Activated CD4-positive, alpha-beta T cell treated with anti-CD3 and anti-CD28 coated beads, Interleukin-2, amount 50 U/mL, for 48 hours (primary cell): Measurements from ENCODE around the gene HNRNPK.
"Not testable (repeated sequence)": the region's sequence is repeated elsewhere in the genome, so short reads cannot be mapped to it uniquely, and the experiment has no call there.

Experiments
- DNase-seq, 2 experiments: peaks; one replicate each; pipeline ENCODE4 v3.0.0-alpha.2; 2020

Gene HNRNPK

DNA sequence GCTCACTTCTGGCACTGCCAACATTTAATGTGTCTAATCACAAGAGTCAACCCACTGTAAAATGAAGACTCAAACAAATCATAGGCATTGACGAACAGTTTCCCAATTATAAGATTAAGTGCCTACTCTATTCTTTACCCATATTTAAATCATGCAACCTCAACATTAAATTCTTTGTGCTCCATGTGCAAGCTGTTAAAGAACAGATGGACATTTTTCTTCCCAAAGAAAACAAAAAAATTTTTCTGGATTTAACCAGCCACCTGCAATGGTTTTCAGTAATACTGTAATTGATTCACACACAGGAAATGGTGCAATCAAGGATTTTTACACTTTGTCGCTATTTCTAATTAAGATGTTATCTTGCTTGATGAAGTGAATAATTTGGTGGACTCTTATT is 3.6 kb downstream of the HNRNPK start:
- DNase-seq = no peak

- DNase-seq = no peak
Measured at GRCh38 chr9:83975300-83975699, 4.7 kb downstream of the HNRNPK start.

DNA sequence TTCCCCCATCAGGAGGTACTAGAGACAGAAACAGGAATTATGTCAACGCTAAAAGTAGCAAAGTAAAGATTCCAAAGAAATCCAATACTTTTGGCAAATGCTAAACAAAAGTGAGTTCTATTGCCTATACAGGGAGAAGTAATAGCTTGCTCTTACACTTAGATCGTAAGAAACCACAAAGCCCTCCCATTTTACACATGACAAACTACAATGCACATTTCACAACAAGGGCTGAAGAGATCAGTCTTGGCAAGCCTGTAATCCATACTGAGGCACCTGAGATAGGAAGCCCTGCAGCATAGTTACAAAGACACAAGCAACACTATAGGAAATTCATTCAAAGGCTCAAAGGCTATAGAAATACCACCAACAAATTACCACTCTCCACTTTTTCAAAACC is 7.7 kb downstream of the HNRNPK start:
- no peak for DNase-seq

- DNase-seq = no peak
Measured at GRCh38 chr9:83971485-83971884, 8.5 kb downstream of the HNRNPK start.

GRCh38 chr9:83969602-83970001 is 10.4 kb downstream of the HNRNPK start:
- DNase-seq = no peak

DNA sequence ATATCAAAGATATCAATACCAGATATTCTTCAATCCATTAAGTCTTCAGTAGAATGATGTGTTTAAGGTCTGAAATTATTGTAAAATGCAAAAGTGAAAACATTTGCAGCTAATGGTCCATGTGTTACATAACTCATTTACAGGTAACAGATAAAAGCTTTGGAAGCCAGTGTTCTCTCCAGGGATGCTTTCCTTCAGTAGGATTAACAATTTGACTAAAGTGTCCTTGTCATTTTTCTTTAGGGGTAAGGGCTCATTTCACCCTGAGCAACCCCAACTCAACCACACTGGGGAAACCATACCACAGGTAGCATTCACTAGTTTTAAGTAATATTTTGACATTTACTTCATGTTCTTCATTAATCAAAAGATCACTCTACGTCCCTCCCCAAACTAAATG is 12.9 kb downstream of the HNRNPK start:
- DNase-seq = no peak

GRCh38 chr9:83966209-83966582 is 13.8 kb downstream of the HNRNPK start:
- DNase-seq = no peak

DNA sequence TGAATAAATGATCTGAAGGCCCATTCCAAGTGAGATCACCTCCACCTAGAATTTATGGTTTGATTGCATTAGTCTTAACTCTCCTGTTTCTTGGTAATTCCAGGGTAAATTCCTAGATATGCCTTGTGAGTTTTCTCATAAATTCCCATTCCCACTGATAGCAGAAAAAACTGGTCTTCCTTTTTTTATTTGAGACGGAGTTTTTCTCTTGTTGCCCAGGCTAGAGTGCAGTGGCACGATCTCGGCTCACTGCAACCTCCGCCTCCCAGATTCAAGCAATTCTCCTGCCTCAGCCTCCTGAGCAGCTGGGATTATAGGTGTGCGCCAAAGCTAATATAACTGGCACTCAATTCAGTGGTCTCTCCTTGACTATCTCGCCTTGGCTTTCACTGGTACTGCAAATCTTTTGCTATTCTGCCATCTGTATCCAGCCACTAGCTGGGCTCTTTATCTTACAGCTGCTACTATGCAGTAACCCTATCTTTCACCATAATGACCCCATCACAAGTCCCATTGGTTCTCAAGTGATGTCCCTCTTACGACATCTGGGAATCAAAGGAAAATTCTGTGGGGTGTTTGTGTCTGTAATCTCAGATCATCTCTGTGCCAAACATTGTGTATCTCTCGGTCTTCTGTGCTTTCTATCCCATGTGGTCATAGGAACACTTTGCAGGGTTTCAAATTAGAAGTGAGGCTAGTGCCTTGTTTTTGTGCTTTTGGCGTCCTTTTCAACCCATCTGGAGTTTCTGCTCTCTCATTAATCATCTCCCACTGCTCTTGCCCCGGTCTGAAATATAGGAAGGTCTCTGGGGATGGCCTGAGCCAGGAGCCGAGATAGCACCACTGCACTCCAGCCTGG is 14.4 kb downstream of the HNRNPK start:
- DNase-seq = no peak

DNA sequence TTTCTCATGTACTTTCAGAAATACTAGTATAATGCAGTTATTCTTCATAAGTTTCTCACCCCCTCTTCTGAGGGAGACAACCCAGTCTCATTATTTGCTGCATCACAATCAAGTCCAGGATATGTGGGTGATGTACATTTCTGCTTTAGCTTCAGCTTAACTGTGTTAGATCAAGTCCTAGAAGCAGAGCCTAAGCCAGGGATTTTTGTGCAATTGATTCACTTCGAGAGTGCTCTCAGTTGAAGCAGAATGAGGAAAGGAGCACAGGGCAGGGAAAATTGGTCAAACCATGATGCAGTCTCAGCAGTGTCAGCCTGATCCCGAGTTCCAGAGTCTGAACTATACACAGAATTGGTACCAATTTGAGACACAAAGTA is 15.1 kb downstream of the HNRNPK start:
- no peak for DNase-seq

- no peak for DNase-seq
Measured at GRCh38 chr9:83962165-83962564, 17.9 kb downstream of the HNRNPK start.

DNA sequence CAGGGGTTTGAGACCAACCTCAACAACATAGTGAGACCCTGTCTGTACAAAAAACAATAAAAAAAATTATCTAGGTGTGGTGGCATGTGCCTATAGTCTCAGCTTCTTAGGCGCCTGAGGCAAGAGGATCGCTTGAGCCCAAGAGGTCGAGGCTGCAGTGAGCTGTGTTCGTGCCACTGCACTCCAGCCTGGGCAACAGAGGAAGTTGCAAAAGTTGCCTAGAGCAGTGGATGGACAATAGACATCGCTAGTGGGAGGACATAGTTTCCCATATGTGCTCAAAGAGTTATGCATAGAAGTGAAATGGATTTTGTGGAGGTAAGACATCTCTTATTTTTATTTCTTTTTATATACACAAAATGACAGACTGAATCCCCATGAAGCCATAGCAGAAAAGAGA is 19.0 kb downstream of the HNRNPK start:
- no peak for DNase-seq

DNA sequence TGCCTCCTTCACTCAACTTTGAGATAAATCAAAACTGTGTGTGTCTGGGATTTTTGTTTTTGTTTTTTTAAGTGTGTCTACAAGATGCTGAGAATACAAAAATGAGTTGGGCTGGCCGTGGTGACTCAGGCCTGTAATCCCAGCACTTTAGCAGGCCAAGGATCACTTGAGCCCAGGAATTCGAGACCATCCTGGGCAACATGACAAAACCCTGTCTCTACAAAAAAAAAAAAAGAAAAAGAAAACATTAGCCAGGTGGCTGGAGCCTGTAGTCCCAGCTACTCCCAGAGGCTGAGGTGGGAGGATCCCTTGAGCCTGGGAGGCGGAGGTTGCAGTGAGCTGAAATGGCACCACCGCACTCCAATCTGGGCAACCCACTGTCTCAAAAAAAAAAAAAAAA is 21.0 kb downstream of the HNRNPK start:
- no peak for DNase-seq

GRCh38 chr9:83957248-83957513 is 22.8 kb downstream of the HNRNPK start:
- no peak for DNase-seq

DNA sequence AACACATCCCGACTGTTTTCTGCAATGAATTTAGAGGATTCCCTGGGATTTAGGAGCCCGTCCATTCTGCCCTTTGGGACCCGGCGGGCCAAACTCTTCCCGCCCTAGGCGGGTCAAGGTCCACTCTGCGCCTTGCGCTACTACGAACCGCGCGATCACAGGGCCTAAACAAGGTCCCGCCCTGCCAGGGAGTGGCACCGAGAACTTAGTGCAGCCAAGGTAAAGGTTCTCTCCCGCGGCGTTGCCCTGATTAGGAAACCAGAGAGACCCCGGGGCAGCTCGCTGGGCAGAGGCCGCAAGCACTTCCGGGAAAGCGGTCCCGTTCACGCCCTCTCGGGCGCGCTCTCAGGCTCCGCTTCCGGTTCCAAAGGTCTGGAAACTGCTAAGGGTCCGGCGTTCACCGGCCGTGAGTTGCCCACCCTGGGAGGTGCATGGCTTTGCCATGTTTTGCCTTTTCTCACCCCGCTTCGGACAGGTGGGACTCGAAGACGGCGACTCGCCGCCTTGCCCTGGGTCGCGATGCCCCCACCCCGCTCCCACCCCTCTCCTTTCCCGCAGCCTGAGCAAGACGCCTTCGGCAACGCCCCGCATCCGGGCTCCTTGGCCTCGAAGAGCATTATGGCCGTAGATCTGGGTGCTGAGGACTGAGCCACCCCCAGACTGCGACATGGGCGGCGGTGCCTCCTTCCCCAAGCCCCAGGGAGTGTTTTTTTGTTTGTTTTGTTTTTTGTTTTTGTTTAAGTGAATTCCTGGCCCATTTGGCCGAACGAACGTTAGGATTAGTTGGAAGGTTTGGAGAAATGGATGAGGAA is 23.4 kb downstream of the HNRNPK start:
- DNase-seq = peak; percentile 72 to 80

GRCh38 chr9:83956086-83956435 is 24.0 kb downstream of the HNRNPK start:
- peak; percentile 45 to 57 for DNase-seq

GRCh38 chr9:83948096-83948495 is 31.9 kb downstream of the HNRNPK start:
- not testable (repeated sequence) for DNase-seq

GRCh38 chr9:83940590-83941303 is 39.3 kb downstream of the HNRNPK start:
- DNase-seq = no peak

DNA sequence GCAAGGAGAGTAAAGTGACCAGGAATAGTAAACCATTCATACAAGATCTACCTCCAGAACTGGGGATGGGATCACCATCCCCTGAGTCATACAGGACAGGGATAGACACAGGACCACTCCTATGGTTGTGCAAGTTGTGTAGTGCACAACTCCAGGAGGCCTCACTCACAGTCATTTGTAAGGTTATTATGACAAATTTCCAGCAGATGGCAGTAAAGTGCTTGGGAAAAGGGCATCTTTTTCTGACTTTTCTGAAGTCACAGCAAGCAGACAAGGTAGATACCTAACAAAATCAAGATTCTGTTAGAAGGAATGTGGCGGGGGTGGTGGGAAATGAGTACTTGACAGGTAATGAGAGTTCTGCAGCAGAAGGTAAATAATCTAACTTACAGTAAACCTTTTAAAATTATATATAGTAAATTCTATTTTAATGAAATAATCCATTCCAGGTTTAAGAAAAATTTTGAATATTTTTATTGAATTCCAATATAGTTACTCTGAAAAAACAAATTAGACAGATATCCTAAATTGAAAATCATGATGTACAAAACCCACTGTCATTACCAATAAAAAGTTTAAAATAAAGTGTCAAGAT is 42.1 kb downstream of the HNRNPK start:
- peak in 1 of 2 experiments; percentile 7 for DNase-seq

DNA sequence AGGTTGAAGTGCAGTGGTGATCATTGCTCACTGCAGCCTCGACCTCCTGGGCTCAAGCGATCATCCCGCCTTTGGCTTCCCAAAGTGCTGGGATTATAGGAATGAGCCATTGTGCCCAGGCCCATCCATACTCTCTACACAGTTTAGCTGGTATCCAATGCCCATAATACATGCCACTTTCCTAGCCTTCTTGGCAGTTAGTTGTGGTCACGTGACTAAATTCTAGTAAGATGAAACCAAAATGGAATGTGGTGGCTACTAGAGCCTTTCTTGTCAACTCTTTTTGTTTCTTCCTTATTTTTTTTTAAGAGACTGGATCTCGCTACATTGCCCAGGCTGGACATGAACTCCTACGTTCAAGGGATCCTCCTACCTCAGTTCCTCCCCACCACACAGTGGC is 43.5 kb downstream of the HNRNPK start:
- DNase-seq = no peak

DNA sequence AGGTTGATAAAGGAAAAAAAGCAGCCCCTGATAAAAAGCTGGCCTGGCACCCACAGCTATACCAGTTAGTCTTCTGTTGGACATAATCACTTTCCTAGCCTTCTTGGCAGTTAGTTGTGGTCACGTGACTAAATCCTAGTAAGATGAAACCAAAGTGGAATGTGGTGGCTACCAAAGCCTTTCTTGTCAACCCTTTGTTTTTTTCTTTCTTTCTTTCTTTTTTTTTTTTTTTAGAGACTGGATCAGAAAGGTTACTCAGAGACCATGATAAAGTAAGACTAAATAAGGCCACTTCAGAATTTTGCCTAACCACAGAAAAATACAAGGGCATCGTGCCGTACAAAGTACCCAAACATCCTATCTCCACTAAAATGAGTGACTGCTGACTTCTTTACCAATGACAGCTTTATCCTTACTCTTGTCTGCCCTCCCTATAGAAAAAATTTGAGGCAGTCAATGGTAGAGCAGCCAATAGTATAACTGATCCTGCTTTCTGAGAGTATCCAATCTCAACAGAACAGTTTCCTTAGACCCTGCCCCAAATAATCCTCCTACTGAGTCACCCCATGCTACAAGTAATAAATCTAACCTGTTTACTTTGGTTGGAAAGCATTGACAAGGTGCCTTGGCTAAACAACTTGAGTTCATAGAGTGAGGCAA is 44.6 kb downstream of the HNRNPK start:
- no peak for DNase-seq

DNA sequence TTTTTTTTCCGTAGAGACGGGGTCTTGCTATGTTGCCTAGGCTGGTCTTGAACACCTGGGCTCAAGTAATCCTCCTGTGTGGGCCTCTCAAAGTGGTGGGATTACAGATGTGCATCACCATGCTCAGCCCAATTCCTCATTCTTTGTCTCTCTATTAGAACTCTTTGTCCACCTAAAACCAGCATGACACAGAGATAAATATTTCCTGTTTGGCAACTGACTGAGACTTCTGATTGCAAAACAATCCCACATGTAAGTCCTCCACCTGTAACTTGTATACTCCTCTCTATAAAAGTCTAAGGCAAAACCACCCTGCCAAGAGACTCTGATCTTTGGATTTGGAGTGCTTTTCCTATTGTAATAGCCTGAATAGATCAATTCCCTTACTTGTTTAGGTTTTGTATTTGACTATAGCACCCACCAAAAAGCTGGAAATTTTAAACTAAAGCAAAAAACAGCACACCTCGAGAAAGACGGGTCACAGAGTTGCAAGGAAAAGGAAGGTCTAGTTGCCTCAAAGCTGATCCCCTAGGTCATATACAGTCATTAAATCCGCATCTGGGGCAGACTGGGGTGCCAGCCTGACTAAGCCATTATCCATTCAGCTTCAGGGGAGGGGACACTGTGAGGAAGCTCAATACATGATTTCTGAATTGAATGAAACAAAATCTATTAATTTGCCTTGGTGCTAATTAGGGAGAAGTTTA is 45.3 kb downstream of the HNRNPK start:
- no peak for DNase-seq

DNA sequence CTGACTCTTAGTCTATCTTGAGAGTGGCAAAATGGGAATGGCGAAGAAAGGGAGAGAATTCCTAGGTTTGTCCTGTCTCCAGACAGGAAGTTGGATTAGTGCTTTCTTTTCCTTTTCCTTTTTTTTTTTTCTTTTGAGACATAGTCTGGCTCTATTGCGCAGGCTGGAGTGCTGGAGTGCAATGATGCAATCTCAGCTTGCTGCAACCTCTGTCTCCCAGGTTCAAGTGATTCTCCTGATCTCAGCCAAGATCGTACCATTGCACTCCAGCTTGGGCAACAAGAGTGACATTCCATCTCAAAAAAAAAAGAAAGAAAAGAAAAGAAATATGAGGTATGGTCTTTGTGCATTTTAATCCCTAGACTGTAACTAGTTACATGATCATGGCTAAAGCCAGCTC is 46.2 kb downstream of the HNRNPK start:
- DNase-seq = no peak
